Prostate gland (tissue), 2 donors: ENCODE data around the gene GMDS. TPM values are rescaled to one million over a fixed set of nuclear protein-coding genes. Genes with fewer than 3 reads are reported as not detected.

Source experiments
- DNase-seq: peaks from one replicate; pipeline ENCODE4 v3.0.0-alpha.2; 2019; ENCODE audit warnings: low spot score
- H3K27ac ChIP-seq, 2 donors: fragments of 200-600 bp; sonication (generic); 2 replicates each; pipeline ENCODE4 v1.5.1; 2017 to 2019
- H3K27me3 ChIP-seq: fragments of 200-600 bp; sonication (generic); replicated peaks from 2 replicates; pipeline ENCODE4 v1.5.1; 2019; ENCODE audit not compliant: insufficient read depth
- H3K36me3 ChIP-seq, 2 donors: fragments of 200-600 bp; sonication (generic); 1 replicate in 1 of 2; 2 replicates in 1 of 2; pipeline versions ENCODE4 v1.5.1 to v1.8.1; 2017 to 2019
- H3K4me1 ChIP-seq: fragments of 200-600 bp; sonication (generic); replicated peaks from 2 replicates; pipeline ENCODE4 v1.5.1; 2019
- H3K4me3 ChIP-seq, 2 donors: fragments of 200-600 bp; sonication (generic); 2 replicates each; pipeline ENCODE4 v1.5.1; 2017 to 2019
- H3K9me3 ChIP-seq: fragments of 200-600 bp; sonication (generic); 2 replicates; pipeline ENCODE4 v1.5.1; 2017
- CTCF ChIP-seq, 4 experiments: fragments of 200-600 bp in 2 of 4; fragments of 450-650 bp in 2 of 4; sonication (generic) in 2 of 4; IDR thresholded peaks; 1 replicate in 3 of 4; 2 replicates in 1 of 4; pipeline ENCODE4 v1.5.1; 2016 to 2019; ENCODE audit warnings: antibody characterized with exemption in 4 of 4, mild to moderate bottlenecking in 2 of 4, moderate library complexity in 2 of 4
- POLR2A ChIP-seq: fragments of 450-650 bp; IDR thresholded peaks from one replicate; pipeline ENCODE4 v1.6.1; 2016; ENCODE audit warnings: antibody characterized with exemption, mild to moderate bottlenecking
- POLR2AphosphoS5 ChIP-seq: sonication (generic); formaldehyde crosslinking; IDR thresholded peaks from one replicate; pipeline ENCODE4 v1.6.1; 2017; ENCODE audit warnings: antibody characterized with exemption
- WGBS: methylation state at CpG from one replicate; pipeline ENCODE4 v1.1.5; 2018; 5-methylcytosine and 5-hydroxymethylcytosine counted together
- intact Hi-C: fragments of 100-400 bp; cut with DNase I; formaldehyde crosslinking; loops from one replicate; pipeline ENCODE4 v1.14.2; 2022
- total RNA-seq, 2 donors: library from RNA; depleted of rRNA; stranded (reverse); fragments of >200 nt; gene quantifications; one replicate each; pipeline ENCODE4 v1.1.0, GENCODE V29; 2016

The GMDS gene
- total RNA-seq, 2 donors from 2014 or later = 24.9 to 29.9 TPM

GRCh38 chr6:1737463-1738311, 507.7 kb downstream of the GMDS start:
- no peaks in the 10 kb centered on the region for H3K27me3 ChIP-seq
- H3K36me3 ChIP-seq = no peaks in the 10 kb centered on the region
- 94% methylated on average over 6 of the region's 6 CpGs for WGBS
- intact Hi-C loops = no loop called here
- H3K4me1 ChIP-seq = no peaks in the 10 kb centered on the region
- no peak for DNase-seq
- H3K9me3 ChIP-seq = no peaks in the 10 kb centered on the region
- TF ChIP-seq CTCF (IDR thresholded peaks at IDR 0.05) (no peak), POLR2A (no peak), POLR2AphosphoS5 (no peak)
- no peak overlapping the region for H3K27ac ChIP-seq
- H3K4me3 ChIP-seq = no peak overlapping the region

GRCh38 chr6:1736346-1737105, 508.9 kb downstream of the GMDS start:
- no peaks in the 10 kb centered on the region for H3K4me1 ChIP-seq
- no peaks in the 10 kb centered on the region for H3K27me3 ChIP-seq
- H3K4me3 ChIP-seq = no peak overlapping the region
- no peak for DNase-seq
- intact Hi-C loops = no loop called here
- H3K36me3 ChIP-seq = no peaks in the 10 kb centered on the region
- TF ChIP-seq POLR2A (no peak), CTCF (IDR thresholded peaks at IDR 0.05) (no peak), POLR2AphosphoS5 (no peak)
- no peak overlapping the region for H3K27ac ChIP-seq
- 72% methylated on average over 6 of the region's 6 CpGs for WGBS
- H3K9me3 ChIP-seq = no peaks in the 10 kb centered on the region

- WGBS = 86% methylated on average over 6 of the region's 6 CpGs
- TF ChIP-seq POLR2A (no peak), CTCF (IDR thresholded peaks at IDR 0.05) (no peak), POLR2AphosphoS5 (no peak)
- intact Hi-C loops = no loop called here
- Histone ChIP-seq H3K36me3 (no peaks in the 10 kb centered on the region), H3K4me1 (no peaks in the 10 kb centered on the region), H3K27ac (no peak overlapping the region), H3K27me3 (no peaks in the 10 kb centered on the region), H3K9me3 (no peaks in the 10 kb centered on the region), H3K4me3 (no peak overlapping the region)
- no peak for DNase-seq
These were observed 510.1 kb downstream of the GMDS start for GRCh38 chr6:1735239-1735803.

GRCh38 chr6:1730882-1731281, 514.5 kb downstream of the GMDS start:
- Histone ChIP-seq H3K27ac (no peak overlapping the region), H3K4me1 (no peaks in the 10 kb centered on the region), H3K36me3 (no peaks in the 10 kb centered on the region), H3K27me3 (no peaks in the 10 kb centered on the region), H3K9me3 (no peaks in the 10 kb centered on the region), H3K4me3 (no peak overlapping the region)
- TF ChIP-seq POLR2A (no peak), CTCF (IDR thresholded peaks at IDR 0.05) (no peak), POLR2AphosphoS5 (no peak)
- WGBS = 55% methylated on average over 3 of the region's 3 CpGs
- no peak for DNase-seq
- intact Hi-C loops = no loop called here
